Keratinocyte (primary cell): ENCODE measurements around the gene SLC1A3.

Experiments used
- EZH2 ChIP-seq: IDR thresholded peaks from one replicate; pipeline ENCODE4 v1.6.1; 2012; ENCODE audit warnings: inconsistent platforms, mild to moderate bottlenecking, low read length, moderate library complexity
- TF ChIP-seq, protein P1 (sequence below), 3 experiments: IDR thresholded peaks in 1 of 3; conservative IDR thresholded peaks in 1 of 3; optimal IDR thresholded peaks in 1 of 3; 2 replicates in 2 of 3; 3 replicates in 1 of 3; pipeline versions ENCODE3 to v1.5.1; 2011; ENCODE audit warnings: low read length in 3 of 3, mild to moderate bottlenecking in 3 of 3, moderate library complexity in 2 of 3, control low read depth in 1 of 3, inconsistent platforms in 1 of 3; ENCODE audit not compliant: insufficient read depth in 2 of 3; ENCODE audit errors: extremely low read depth in 1 of 3

DNA sequence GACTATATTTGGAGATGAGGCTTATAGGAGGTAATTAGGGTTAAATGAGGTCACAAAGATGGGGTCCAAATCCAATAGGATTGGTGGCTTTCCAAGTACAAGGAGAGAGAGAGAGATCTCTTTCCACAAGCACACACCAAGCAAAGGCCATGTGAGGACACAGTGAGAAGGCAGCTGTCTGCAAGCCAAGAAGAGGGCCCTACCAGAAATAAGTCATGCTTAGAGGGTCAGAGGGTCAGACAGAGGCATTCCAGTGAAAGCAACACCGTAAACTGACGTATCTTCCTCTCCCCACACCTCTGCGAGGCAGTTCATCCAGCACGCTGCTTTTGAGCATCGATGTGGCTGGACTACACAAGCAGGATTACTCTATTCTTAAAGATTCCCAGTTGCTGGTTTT is 87.9 kb downstream of the SLC1A3 start:
- TF ChIP-seq, protein P1, sequence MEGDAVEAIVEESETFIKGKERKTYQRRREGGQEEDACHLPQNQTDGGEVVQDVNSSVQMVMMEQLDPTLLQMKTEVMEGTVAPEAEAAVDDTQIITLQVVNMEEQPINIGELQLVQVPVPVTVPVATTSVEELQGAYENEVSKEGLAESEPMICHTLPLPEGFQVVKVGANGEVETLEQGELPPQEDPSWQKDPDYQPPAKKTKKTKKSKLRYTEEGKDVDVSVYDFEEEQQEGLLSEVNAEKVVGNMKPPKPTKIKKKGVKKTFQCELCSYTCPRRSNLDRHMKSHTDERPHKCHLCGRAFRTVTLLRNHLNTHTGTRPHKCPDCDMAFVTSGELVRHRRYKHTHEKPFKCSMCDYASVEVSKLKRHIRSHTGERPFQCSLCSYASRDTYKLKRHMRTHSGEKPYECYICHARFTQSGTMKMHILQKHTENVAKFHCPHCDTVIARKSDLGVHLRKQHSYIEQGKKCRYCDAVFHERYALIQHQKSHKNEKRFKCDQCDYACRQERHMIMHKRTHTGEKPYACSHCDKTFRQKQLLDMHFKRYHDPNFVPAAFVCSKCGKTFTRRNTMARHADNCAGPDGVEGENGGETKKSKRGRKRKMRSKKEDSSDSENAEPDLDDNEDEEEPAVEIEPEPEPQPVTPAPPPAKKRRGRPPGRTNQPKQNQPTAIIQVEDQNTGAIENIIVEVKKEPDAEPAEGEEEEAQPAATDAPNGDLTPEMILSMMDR (optimal IDR thresholded peaks at IDR 0.05 in 1 of 3, IDR thresholded peaks at IDR 0.05 in 1 of 3, conservative IDR thresholded peaks at IDR 0.05 in 1 of 3; ENCODE audit: extremely low read depth in 1 of 3, insufficient read depth in 2 of 3, low read length in 3 of 3) = no peak
- TF ChIP-seq EZH2 = no peak
